Smooth muscle cell (in vitro differentiated cells): ENCODE results near the gene PM20D1. TPM values are rescaled to one million over a fixed set of nuclear protein-coding genes. Genes with fewer than 3 reads are reported as not detected.

Experiments used
- DNase-seq: peaks from one replicate; lab custom pipeline; 2025; ENCODE audit not compliant: unreplicated experiment; lab: John Stamatoyannopoulos, UW
- H2AFZ ChIP-seq: fragments of 200-600 bp; sonication (generic); 2 replicates; pipeline ENCODE4 v1.6.0; 2016; ENCODE audit warnings: antibody characterized with exemption, low read depth, mild to moderate bottlenecking
- H3F3A ChIP-seq: fragments of 200-600 bp; sonication (generic); 2 replicates; pipeline ENCODE4 v1.6.0; 2017; ENCODE audit warnings: antibody characterized with exemption, low read depth
- H3K27ac ChIP-seq: fragments of 200-600 bp; sonication (generic); 2 replicates; pipeline ENCODE4 v1.5.1; 2016; ENCODE audit warnings: low read depth, mild to moderate bottlenecking
- H3K27me3 ChIP-seq: fragments of 200-600 bp; sonication (generic); 2 replicates; pipeline ENCODE4 v1.6.1; 2016; ENCODE audit warnings: low read depth, mild to moderate bottlenecking
- H3K36me3 ChIP-seq: fragments of 200-600 bp; sonication (generic); 2 replicates; pipeline ENCODE4 v1.5.1; 2016; ENCODE audit warnings: low read depth
- H3K4me1 ChIP-seq: fragments of 200-600 bp; sonication (generic); 2 replicates; pipeline ENCODE4 v1.5.1; 2016; ENCODE audit warnings: low read depth
- H3K4me2 ChIP-seq: fragments of 200-600 bp; sonication (generic); 2 replicates; pipeline ENCODE4 v1.6.0; 2016; ENCODE audit warnings: mild to moderate bottlenecking
- H3K4me3 ChIP-seq: fragments of 200-600 bp; sonication (generic); 2 replicates; pipeline ENCODE4 v1.5.1; 2016; ENCODE audit warnings: mild to moderate bottlenecking
- H3K79me2 ChIP-seq: fragments of 200-600 bp; sonication (generic); 2 replicates; pipeline ENCODE4 v1.6.0; 2016; ENCODE audit warnings: low read depth, mild to moderate bottlenecking
- H3K9ac ChIP-seq: fragments of 200-600 bp; sonication (generic); 2 replicates; pipeline ENCODE4 v1.6.0; 2016; ENCODE audit warnings: low read depth
- H3K9me3 ChIP-seq: fragments of 200-600 bp; sonication (generic); replicated peaks from 2 replicates; pipeline ENCODE4 v1.5.1; 2016; ENCODE audit warnings: low read depth
- H4K20me1 ChIP-seq: fragments of 200-600 bp; sonication (generic); 2 replicates; pipeline ENCODE4 v1.6.0; 2016; ENCODE audit warnings: low read depth
- CTCF ChIP-seq: fragments of 200-600 bp; sonication (generic); IDR thresholded peaks from 2 replicates; pipeline ENCODE4 v1.5.1; 2017; ENCODE audit warnings: borderline replicate concordance, mild to moderate bottlenecking, antibody characterized with exemption; ENCODE audit not compliant: insufficient read depth, poor library complexity, severe bottlenecking
- whole genome bisulfite sequencing: methylation state at CpG from one replicate; pipeline ENCODE4 v1.1.7; 2016; ENCODE audit warnings: low lambda C conversion rate; 5-methylcytosine and 5-hydroxymethylcytosine counted together
- polyA plus RNA-seq: library from polyadenylated mRNA; unstranded; fragments of >200 nt; fragmentation: Nextera tagmentation; extraction: Ambion mirVana; gene quantifications from 2 replicates; pipeline ENCODE4 v1.2.1, GENCODE V29; 2016
- total RNA-seq: library from RNA; depleted of rRNA; stranded (reverse); fragments of >200 nt; gene quantifications from 2 replicates; pipeline ENCODE4 v1.2.3, GENCODE V29; 2014

Gene PM20D1
- total and polyA plus RNA-seq, 2 experiments from 2014 or later, result not detected

GRCh38 chr1:205792481-205792881 is 57.5 kb downstream of the PM20D1 start:
- no peaks in the 10 kb centered on the region for H3F3A ChIP-seq
- no peak overlapping the region for H3K4me2 ChIP-seq
- WGBS, result 89% methylated on average over 8 of the region's 8 CpGs
- H3K79me2 ChIP-seq, result no peaks in the 10 kb centered on the region
- H3K4me1 ChIP-seq, result peaks cover 2% of the 10 kb centered on the region
- TF ChIP-seq CTCF, result no peak
- H3K9ac ChIP-seq, result no peak overlapping the region
- H4K20me1 ChIP-seq, result no peaks in the 10 kb centered on the region
- H3K9me3 ChIP-seq, result no peaks in the 10 kb centered on the region
- H3K36me3 ChIP-seq, result no peaks in the 10 kb centered on the region
- H2AFZ ChIP-seq, result no peak overlapping the region
- H3K27me3 ChIP-seq, result no peaks in the 10 kb centered on the region
- DNase-seq, result no peak
- H3K4me3 ChIP-seq, result no peak overlapping the region
- no peak overlapping the region for H3K27ac ChIP-seq

- H3K9ac ChIP-seq, result no peak overlapping the region
- 71% methylated on average over 5 of the region's 5 CpGs for WGBS
- DNase-seq, result no peak
Measured at GRCh38 chr1:205791568-205792180, 58.3 kb downstream of the PM20D1 start.

GRCh38 chr1:205787287-205787916 is 62.5 kb downstream of the PM20D1 start:
- Histone ChIP-seq H3K9me3 (no peaks in the 10 kb centered on the region), H3K4me2 (no peak overlapping the region), H3K36me3 (no peaks in the 10 kb centered on the region), H3K27me3 (no peaks in the 10 kb centered on the region), H3K9ac (no peak overlapping the region), H4K20me1 (no peaks in the 10 kb centered on the region), H2AFZ (no peak overlapping the region), H3K4me1 (peaks cover 5% of the 10 kb centered on the region), H3F3A (no peaks in the 10 kb centered on the region), H3K79me2 (no peaks in the 10 kb centered on the region), H3K27ac (no peak overlapping the region), H3K4me3 (no peak overlapping the region)
- 78% methylated on average over 10 of the region's 10 CpGs for WGBS
- no peak for DNase-seq
- no peak for TF ChIP-seq CTCF

More at GRCh38 chr1:205791568-205792180, 58.3 kb downstream of the PM20D1 start:
- H3K27me3 ChIP-seq, result no peaks in the 10 kb centered on the region
- H3K9me3 ChIP-seq, result no peaks in the 10 kb centered on the region
- H3K4me1 ChIP-seq, result peaks cover 5% of the 10 kb centered on the region
- H3K79me2 ChIP-seq, result no peaks in the 10 kb centered on the region
- H3K27ac ChIP-seq, result no peak overlapping the region
- no peak overlapping the region for H3K4me2 ChIP-seq
- no peak overlapping the region for H2AFZ ChIP-seq
- peak; percentile 62 for TF ChIP-seq CTCF
- no peaks in the 10 kb centered on the region for H4K20me1 ChIP-seq
- H3K36me3 ChIP-seq, result no peaks in the 10 kb centered on the region
- no peaks in the 10 kb centered on the region for H3F3A ChIP-seq
- no peak overlapping the region for H3K4me3 ChIP-seq

- Histone ChIP-seq H4K20me1 (no peaks in the 10 kb centered on the region), H2AFZ (no peak overlapping the region)
Measured at GRCh38 chr1:205786601-205787000, 63.3 kb downstream of the PM20D1 start.

More at GRCh38 chr1:205786601-205787000, 63.3 kb downstream of the PM20D1 start:
- no peak for TF ChIP-seq CTCF
- Histone ChIP-seq H3F3A (no peaks in the 10 kb centered on the region), H3K36me3 (no peaks in the 10 kb centered on the region), H3K4me3 (no peak overlapping the region), H3K9ac (no peak overlapping the region), H3K4me2 (no peak overlapping the region), H3K9me3 (no peaks in the 10 kb centered on the region), H3K79me2 (no peaks in the 10 kb centered on the region), H3K4me1 (peaks cover 5% of the 10 kb centered on the region), H3K27me3 (no peaks in the 10 kb centered on the region), H3K27ac (no peak overlapping the region)
- DNase-seq, result no peak
- WGBS, result 63% methylated on average over 4 of the region's 4 CpGs
